Measurements from ENCODE around the gene IKZF3.

Gene IKZF3

GRCh38 chr17:39709998-39710964 is 153.8 kb downstream of the IKZF3 start:
- DNase-seq = no peak

DNA sequence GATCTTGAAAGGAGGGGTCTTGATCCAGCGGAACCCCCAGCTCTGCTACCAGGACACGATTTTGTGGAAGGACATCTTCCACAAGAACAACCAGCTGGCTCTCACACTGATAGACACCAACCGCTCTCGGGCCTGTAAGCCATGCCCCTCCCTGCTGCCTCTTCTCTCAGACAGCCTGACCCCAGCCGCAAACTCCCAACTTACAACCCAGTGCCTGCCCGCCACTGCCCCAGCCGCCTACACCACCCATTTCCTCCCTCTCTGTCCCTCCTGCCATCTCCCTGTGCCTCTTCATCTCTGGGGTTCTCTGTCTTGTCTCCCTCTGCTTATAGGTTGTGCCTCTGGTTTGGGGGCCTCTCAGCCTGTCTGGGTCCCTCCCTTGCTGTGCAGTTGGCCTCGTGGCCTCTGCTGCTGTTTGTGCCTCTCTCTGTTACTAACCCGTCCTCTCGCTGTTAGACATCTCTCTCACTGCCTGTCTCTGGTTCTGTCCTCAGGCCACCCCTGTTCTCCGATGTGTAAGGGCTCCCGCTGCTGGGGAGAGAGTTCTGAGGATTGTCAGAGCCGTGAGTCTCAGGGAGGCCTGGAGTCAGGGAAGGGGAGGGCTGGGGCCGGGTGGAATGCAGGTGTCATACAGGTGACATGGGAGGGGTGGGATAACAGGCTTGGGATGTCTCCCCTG is 154.7 kb downstream of the IKZF3 start:
- no peak for DNase-seq
